Activated naive CD4-positive, alpha-beta T cell treated with anti-CD3 and anti-CD28 coated beads, Interleukin-2, amount 50 U/mL, for 72 hours (primary cell): ENCODE data around the gene BPIFB4. TPM values are rescaled to one million over a fixed set of nuclear protein-coding genes. Genes with fewer than 3 reads are reported as not detected.
A peak's percentile ranks its signal among the peaks of the same experiment; 100 is the strongest.

ENCODE experiments used
- ATAC-seq, 2 donors: fragments of 150-1000 bp; cut with Tn5 transposase; 2 replicates each; pipeline ENCODE4 v1.10.0; 2021; ENCODE audit warnings: mild to moderate bottlenecking in 2 of 2, moderate library complexity in 2 of 2
- DNase-seq, 2 donors: peaks; one replicate each; pipeline ENCODE4 v3.0.0; 2021 to 2022; ENCODE audit warnings: low spot score in 2 of 2
- H3K27ac Mint-ChIP-seq, 2 donors: one replicate each; pipeline ENCODE4 v1.8.0; 2022; ENCODE audit warnings: mild to moderate bottlenecking in 2 of 2, mixed read lengths in 2 of 2
- H3K36me3 Mint-ChIP-seq, 2 donors: one replicate each; pipeline ENCODE4 v1.8.0; 2022; ENCODE audit warnings: mixed read lengths in 2 of 2
- H3K9me3 Mint-ChIP-seq, 2 donors: one replicate each; pipeline ENCODE4 v1.8.0; 2022; ENCODE audit warnings: mixed read lengths in 2 of 2
- total RNA-seq, 2 donors: library from RNA; stranded (reverse); gene quantifications; one replicate each; pipeline ENCODE4 v1.2.3, GENCODE V29; 2022

The BPIFB4 gene
- total RNA-seq, 2 donors from 2014 or later: not detected

GRCh38 chr20:33053291-33054106, 25.9 kb upstream of the BPIFB4 start, which contains the start of gene BPIFB3:
Gene BPIFB3 (plus strand): TSS chr20:33053903. CDS start chr20:33055436, 1,533 bp downstream.
- no peak for ATAC-seq
- no peaks in the 10 kb centered on the region for H3K9me3 Mint-ChIP-seq
- H3K27ac Mint-ChIP-seq: peak within 1 kb of the TSS in 1 of 2 donors; percentile 37
- no peak for DNase-seq
- no peaks in the 10 kb centered on the region for H3K36me3 Mint-ChIP-seq

- DNase-seq: no peak
- no peaks in the 10 kb centered on the region for H3K36me3 Mint-ChIP-seq
- no peaks in the 10 kb centered on the region for H3K9me3 Mint-ChIP-seq
- peak overlapping the region in 1 of 2 donors; percentile 37 for H3K27ac Mint-ChIP-seq
- no peak for ATAC-seq
These were observed 25.1 kb upstream of the BPIFB4 start for GRCh38 chr20:33054381-33054780.

DNA sequence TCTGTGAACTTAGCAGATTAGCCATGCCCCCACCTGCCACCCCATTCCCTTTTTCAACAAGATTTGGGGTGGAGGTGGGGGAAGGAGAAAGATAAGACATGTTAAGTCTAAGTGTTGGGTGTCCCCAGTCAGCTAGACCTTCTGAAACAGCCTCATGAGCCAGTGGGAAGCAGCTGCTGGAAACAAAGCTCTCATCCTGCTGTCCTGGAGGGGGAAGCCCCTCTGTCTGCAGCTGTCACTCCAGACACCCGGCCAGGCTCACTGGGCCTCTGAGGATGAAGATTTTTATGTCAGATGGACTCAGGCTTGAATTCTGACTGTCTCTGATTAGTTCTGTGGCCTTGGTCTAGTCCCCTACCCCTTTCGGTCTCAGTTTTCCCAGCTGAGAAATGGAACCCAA, 24.7 kb upstream of the BPIFB4 start:
- ATAC-seq: no peak
- no peaks in the 10 kb centered on the region for H3K9me3 Mint-ChIP-seq
- no peaks in the 10 kb centered on the region for H3K36me3 Mint-ChIP-seq
- no peak for DNase-seq
- H3K27ac Mint-ChIP-seq: no peak overlapping the region

DNA sequence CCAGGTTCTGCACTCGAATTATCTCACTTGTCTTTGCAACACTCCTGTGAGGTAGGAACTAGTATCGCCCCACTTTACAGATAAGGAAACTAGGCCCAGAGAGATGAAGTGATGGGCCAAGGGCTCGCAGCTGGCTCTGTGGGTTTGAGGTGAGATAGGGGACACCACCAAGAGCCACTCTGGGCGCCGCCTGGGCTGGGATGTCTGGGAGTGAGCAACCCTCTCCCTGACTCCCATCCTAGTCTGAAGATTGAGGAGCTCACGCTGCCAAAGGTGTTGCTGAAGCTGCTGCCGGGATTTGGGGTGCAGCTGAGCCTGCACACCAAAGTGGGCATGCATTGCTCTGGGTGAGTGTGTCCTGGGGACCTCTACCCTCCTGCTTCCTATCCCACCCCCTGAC, 20.3 kb upstream of the BPIFB4 start:
- ATAC-seq: no peak
- H3K9me3 Mint-ChIP-seq: no peaks in the 10 kb centered on the region

GRCh38 chr20:33059741-33060390, 19.6 kb upstream of the BPIFB4 start:
- Mint-ChIP-seq H3K36me3 (no peaks in the 10 kb centered on the region), H3K9me3 (no peaks in the 10 kb centered on the region), H3K27ac (no peak overlapping the region)
- DNase-seq (no peak), ATAC-seq (no peak)

More for the DNA sequence above, 20.3 kb upstream of the BPIFB4 start:
- Mint-ChIP-seq H3K27ac (no peak overlapping the region), H3K36me3 (no peaks in the 10 kb centered on the region)
- no peak for DNase-seq

DNA sequence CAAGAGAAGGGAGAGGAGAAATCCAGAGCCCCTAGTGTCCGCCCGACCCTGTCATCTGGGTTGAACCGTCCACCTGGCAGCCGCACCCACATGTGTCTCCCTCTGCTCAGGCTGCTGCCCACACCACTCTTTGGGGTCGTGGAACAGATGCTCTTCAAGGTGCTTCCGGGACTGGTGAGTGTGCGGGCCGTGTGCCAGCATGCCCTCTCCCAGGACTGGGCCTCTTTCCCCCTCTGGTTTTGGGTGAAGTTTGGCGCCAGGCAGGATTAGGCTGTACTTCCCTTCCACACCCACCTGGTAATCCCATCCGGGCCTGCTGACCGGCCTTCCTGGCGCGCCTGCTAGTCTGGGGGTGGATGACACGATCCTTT, 17.8 kb upstream of the BPIFB4 start:
- Mint-ChIP-seq H3K36me3 (no peaks in the 10 kb centered on the region), H3K9me3 (no peaks in the 10 kb centered on the region), H3K27ac (no peak overlapping the region)
- ATAC-seq (no peak), DNase-seq (no peak)

- Mint-ChIP-seq H3K36me3 (no peaks in the 10 kb centered on the region), H3K9me3 (no peaks in the 10 kb centered on the region), H3K27ac (peak overlapping the region in 1 of 2 donors; percentile 52)
- no peak for ATAC-seq
- no peak for DNase-seq
These were observed 17.2 kb upstream of the BPIFB4 start for GRCh38 chr20:33062105-33062824.

DNA sequence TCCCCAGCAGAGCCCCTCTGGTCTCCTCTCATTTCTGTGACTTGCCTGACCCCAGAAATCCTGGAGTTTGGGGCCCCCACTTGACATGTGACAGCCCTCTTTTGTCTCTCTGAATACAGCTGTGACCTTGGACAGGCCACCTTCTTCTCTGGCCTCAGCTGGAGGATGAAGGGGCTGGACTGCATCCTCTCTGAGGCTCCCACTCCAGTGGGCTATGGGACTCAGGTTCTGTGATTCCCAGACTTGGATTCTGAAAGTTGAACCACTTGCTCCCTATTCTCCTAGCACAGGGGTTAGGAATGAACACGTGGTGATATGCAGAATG, 16.7 kb upstream of the BPIFB4 start:
- Mint-ChIP-seq H3K36me3 (no peaks in the 10 kb centered on the region), H3K27ac (no peak overlapping the region), H3K9me3 (no peaks in the 10 kb centered on the region)
- no peak for DNase-seq
- no peak for ATAC-seq

GRCh38 chr20:33063271-33063670, 16.2 kb upstream of the BPIFB4 start:
- no peak for ATAC-seq
- Mint-ChIP-seq H3K9me3 (no peaks in the 10 kb centered on the region), H3K27ac (no peak overlapping the region), H3K36me3 (no peaks in the 10 kb centered on the region)
- DNase-seq: no peak

DNA sequence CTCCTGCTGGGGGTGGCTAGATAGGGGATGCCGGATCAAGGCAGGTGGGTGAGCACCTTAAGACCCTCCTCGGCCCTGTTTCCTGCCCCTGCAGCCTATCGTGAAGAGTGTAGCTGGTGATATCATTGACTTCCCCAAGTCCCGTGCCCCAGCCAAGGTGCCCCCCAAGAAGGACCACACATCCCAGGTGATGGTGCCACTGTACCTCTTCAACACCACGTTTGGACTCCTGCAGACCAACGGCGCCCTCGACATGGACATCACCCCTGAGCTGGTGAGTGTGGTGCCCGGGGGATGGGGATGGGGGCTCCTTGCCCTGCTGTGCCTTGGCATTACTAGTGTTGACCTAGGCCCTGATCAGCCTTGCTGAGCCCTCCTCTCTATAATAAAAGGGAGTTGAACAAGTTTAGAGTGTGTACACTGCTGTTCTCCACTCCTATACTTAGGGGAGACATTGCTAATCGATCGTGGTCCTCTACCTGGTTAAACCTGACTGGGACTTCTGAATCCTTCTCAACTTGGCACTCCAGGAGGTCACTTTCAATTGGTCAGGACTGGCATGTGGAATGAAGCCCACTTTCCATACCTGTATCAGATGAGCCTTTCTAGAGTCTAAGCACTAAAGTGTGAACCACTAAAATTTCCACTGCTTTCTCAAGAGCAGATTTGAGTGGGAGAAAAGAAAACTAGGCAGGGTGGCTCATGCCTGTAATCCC, 14.7 kb upstream of the BPIFB4 start:
- no peak for DNase-seq
- no peak for ATAC-seq
- Mint-ChIP-seq H3K27ac (peak overlapping the region in 1 of 2 donors; percentile 6), H3K36me3 (no peaks in the 10 kb centered on the region), H3K9me3 (no peaks in the 10 kb centered on the region)

GRCh38 chr20:33065785-33066184, 13.7 kb upstream of the BPIFB4 start:
- Mint-ChIP-seq H3K9me3 (no peaks in the 10 kb centered on the region), H3K27ac (no peak overlapping the region), H3K36me3 (no peaks in the 10 kb centered on the region)
- ATAC-seq: no peak
- DNase-seq: no peak

- DNase-seq (no peak), ATAC-seq (no peak)
- Mint-ChIP-seq H3K27ac (peak overlapping the region in 1 of 2 donors; percentile 38), H3K36me3 (no peaks in the 10 kb centered on the region), H3K9me3 (no peaks in the 10 kb centered on the region)
These were observed 11.6 kb upstream of the BPIFB4 start for GRCh38 chr20:33067806-33068205.

DNA sequence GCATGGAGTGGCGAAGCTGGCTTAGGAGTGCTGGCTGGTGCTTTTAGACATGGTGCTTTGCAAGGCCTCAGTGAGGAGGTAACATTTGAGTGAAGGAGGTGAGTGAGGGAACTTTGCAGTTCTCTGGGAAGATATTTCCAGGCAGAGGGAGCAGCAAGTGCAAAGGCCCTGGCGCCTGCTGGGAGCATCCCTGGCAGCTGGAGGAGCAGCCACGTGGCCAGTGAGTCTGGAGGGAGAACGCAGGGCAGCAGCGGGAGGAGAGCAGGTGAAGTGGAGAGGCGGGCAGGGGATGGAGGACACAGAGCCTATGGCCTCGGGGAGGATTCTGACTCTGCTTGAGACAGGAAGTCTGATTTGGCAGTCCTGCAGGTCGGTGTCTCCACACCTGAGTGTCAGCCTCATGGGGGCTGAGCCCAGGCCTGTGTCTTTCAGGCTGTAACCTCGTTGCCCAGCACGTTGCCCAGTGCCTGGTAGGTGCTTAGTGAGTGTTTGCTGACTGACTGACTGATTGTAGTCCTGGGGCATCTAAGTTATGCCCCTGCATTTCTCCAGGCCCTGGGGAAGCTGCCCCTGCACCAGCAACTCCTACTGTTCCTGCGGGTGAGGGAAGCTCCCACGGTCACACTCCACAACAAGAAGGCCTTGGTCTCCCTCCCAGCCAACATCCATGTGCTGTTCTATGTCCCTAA, 11.0 kb upstream of the BPIFB4 start:
- H3K36me3 Mint-ChIP-seq: no peaks in the 10 kb centered on the region
- no peak for DNase-seq
- H3K27ac Mint-ChIP-seq: peak overlapping the region; percentile 11 to 38
- no peaks in the 10 kb centered on the region for H3K9me3 Mint-ChIP-seq
- ATAC-seq: no peak

DNA sequence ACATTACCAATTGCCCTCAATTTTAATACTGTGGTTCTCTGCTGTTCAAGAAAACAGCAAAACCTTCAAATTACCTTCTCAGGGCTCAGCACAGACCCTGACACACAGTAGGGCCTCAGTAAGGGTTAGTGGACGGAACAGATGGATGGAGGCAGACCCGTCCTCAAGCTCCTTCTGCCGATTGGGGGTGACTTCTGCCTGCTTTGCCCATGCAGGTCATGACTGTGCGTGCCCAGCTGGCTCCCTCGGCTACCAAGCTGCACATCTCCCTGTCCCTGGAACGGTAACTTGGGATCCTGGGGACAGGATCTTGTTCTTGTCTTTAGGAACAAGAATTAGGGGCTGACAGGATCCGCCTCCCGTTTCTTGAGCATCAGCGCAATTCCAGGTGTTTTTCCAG, 9.8 kb upstream of the BPIFB4 start:
- peak overlapping the region; percentile 21 to 34 for H3K27ac Mint-ChIP-seq
- ATAC-seq: no peak
- no peaks in the 10 kb centered on the region for H3K9me3 Mint-ChIP-seq
- no peaks in the 10 kb centered on the region for H3K36me3 Mint-ChIP-seq
- no peak for DNase-seq

DNA sequence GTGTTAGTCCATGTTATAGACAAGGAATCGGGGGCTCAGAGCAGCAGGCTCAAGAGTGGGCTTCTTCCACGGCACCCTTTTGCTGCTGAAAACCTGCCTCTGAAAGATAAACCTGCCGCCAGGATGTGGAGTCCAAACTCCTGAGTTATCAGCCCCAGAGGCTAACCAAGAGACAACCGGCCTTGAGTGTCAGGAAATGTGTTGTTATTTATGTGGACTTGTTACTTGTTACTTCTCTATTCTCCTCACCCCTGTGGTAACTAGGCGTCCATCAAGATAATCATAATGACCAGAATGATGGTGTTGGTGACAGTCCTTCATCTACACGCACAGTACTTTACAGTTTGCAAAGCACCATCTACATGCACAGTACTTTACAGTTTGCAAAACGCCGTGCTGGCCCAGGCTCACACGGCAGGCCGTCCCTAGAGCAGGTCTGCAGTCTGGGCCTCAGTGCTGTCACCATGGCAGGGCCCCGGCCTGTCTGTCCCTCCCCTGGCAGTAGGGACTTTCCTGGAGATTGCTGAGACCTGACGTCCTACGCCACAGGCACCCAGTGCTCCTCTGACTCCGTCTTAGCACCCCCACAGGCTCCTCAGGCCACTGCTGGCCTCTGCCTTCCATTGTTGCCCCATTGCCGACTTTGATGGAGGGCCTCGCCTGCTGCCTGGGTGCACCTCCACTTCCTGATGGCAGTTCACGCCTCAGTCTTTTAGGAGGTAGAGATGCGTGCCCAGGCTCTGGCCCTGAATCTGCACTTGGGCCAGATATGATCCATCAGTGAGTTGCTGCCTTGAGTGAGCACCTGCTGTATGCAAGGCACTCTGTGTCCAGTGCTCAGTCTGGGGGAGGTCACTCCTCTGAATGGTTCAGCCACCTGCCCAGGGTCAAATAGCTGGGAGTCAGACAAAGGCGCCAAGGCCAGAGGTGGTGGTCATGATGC, 9.1 kb upstream of the BPIFB4 start:
- no peaks in the 10 kb centered on the region for H3K36me3 Mint-ChIP-seq
- DNase-seq: no peak
- H3K9me3 Mint-ChIP-seq: no peaks in the 10 kb centered on the region
- no peak for ATAC-seq
- H3K27ac Mint-ChIP-seq: no peak overlapping the region
